ENCODE data around the gene HS3ST3A1. TPM values are rescaled to one million over a fixed set of nuclear protein-coding genes. Genes with fewer than 3 reads are reported as not detected.

The HS3ST3A1 gene
- total and polyA plus RNA-seq, 2 experiments from 2014 or later, result 1.2 to 1.5 TPM

GRCh38 chr17:13457783-13458182 lies 143.9 kb downstream of the HS3ST3A1 start:
- 90% methylated on average over 3 of the region's 3 CpGs for WGBS (ENCODE audit: low lambda C conversion rate, missing lambda C conversion rate)
- no peaks in the 10 kb centered on the region for H3K4me1 ChIP-seq (ENCODE audit: insufficient read depth)
- TF ChIP-seq EZH2phosphoT487 (IDR thresholded peaks at IDR 0.05; ENCODE audit: low read depth, severe bottlenecking, unreplicated experiment) (no peak), EZH2 (IDR thresholded peaks at IDR 0.05; ENCODE audit: borderline replicate concordance) (no peak), CTCF (IDR thresholded peaks at IDR 0.05; ENCODE audit: poor library complexity) (no peak)

More at GRCh38 chr17:13457783-13458182, 143.9 kb downstream of the HS3ST3A1 start:
- Histone ChIP-seq H3K9me2 (replicated peaks; ENCODE audit: insufficient read depth) (no peaks in the 10 kb centered on the region), H4K20me1 (ENCODE audit: insufficient read depth, poor library complexity, severe bottlenecking) (no peaks in the 10 kb centered on the region), H3K79me2 (no peaks in the 10 kb centered on the region), H3K36me3 (replicated peaks; ENCODE audit: insufficient read depth, low read depth) (no peaks in the 10 kb centered on the region), H3K9me3 (ENCODE audit: low read depth) (no peaks in the 10 kb centered on the region), H2AFZ (no peak overlapping the region), H3K4me2 (no peak overlapping the region), H3K27ac (no peak overlapping the region), H3K4me3 (no peak overlapping the region), H3K27me3 (no peaks in the 10 kb centered on the region)
- DNase-seq (ENCODE audit: low spot score), result no peak

Small RNA genes within 50 kb of the gene (microRNA-seq; reads per million reads assigned to microRNA genes)
- not detected for gene MIR548H3

Small RNA genes within 50 kb of the gene (small RNA-seq; reads per million reads assigned to genes)
- gene MIR548H3, result not detected
